ENCODE results near the gene LPP. TPM values are rescaled to one million over a fixed set of nuclear protein-coding genes. Genes with fewer than 3 reads are reported as not detected.

The LPP gene
- total RNA-seq, 1 experiment from 2014 or later, result 120 TPM

DNA sequence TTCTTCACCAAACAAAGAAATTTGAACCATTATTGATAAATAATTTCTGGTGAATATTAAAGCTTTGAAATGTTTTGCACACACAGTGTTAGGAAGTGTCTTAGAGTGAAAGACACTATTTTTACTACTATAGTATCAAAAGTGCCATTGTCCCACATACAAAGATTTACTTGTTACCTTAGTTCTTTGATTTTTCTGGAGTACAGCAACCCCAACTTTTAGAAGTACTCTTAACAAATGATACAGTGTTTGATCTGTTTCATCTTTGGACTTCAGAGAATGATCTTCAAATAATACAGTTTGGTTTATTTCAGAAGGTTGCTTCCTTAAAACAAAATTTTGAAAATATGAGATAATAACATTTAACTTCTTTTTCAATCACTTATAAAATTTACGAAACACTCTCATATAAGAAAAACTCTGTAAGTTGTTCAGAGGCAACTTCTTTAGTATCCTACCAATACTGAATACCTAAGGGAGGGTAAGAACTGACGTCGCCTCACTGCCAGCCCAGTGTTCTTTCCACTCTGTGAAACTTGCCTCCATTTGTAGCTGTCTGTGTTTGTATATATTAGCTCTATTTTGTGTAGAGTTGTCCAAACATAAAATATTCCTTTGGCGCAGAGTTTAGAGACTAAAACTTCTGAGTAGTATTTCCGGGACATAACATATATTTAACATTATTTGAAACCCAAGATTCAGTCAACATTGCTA is 464.2 kb downstream of the LPP start:
- Histone ChIP-seq H3K27me3 (replicated peaks; ENCODE audit: control insufficient read depth, insufficient read depth, low read length) (no peaks in the 10 kb centered on the region), H3K4me3 (ENCODE audit: low read depth, low read length) (no peak overlapping the region), H3K4me1 (no peaks in the 10 kb centered on the region), H3K36me3 (ENCODE audit: control insufficient read depth, insufficient read depth, low read length) (no peaks in the 10 kb centered on the region), H3K9me3 (no peaks in the 10 kb centered on the region)
- Mint-ChIP-seq H3K4me3 (ENCODE audit: unreplicated experiment) (no peak overlapping the region), H3K27ac (ENCODE audit: unreplicated experiment) (no peak overlapping the region), H3K36me3 (ENCODE audit: insufficient read depth, unreplicated experiment) (peaks cover 12% of the 10 kb centered on the region), H3K4me1 (ENCODE audit: low read depth, unreplicated experiment) (no peaks in the 10 kb centered on the region), H3K9me3 (ENCODE audit: unreplicated experiment) (no peaks in the 10 kb centered on the region), H3K27me3 (ENCODE audit: insufficient read depth, unreplicated experiment) (no peaks in the 10 kb centered on the region)
- ChIA-PET CTCF (no interaction called here), POLR2A (no interaction called here)
- TF ChIP-seq CTCF (IDR thresholded peaks at IDR 0.05; ENCODE audit: insufficient read depth in 1 of 2, low read depth in 1 of 2, low read length in 1 of 2, severe bottlenecking in 1 of 2, unreplicated experiment in 1 of 2), result no peak
- no TSS peak for BruUV-seq (replicated peaks)
- DNase-seq, result no peak
- intact Hi-C loops (cut with micrococcal nuclease; ENCODE audit: unreplicated experiment), result no loop called here

DNA sequence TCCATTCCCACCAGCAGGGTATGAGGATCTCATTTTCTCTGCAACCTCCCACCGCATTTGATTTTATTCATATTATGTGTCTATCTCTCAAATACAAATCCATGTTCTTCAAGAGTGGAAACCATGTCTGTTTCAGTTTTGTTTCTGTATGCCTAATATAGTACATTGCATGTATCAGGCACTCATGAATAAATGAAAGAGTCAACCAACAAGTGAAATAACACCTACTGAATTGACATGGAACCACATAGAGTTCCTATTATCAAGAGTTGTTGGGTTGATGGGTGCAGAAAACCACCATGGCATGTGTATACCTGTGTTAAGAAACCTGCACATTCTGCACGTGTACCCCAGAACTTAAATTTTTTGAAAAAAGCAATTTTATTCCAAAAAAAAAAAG is 466.8 kb downstream of the LPP start:
- no peaks in the 10 kb centered on the region for H3K9me3 Mint-ChIP-seq (ENCODE audit: unreplicated experiment)
- no peak overlapping the region for H3K4me3 Mint-ChIP-seq (ENCODE audit: unreplicated experiment)
- no peaks in the 10 kb centered on the region for H3K27me3 Mint-ChIP-seq (ENCODE audit: insufficient read depth, unreplicated experiment)
- TF ChIP-seq CTCF (IDR thresholded peaks at IDR 0.05; ENCODE audit: insufficient read depth in 1 of 2, low read depth in 1 of 2, low read length in 1 of 2, severe bottlenecking in 1 of 2, unreplicated experiment in 1 of 2), result no peak
- H3K27ac Mint-ChIP-seq (ENCODE audit: unreplicated experiment), result no peak overlapping the region
- ChIA-PET CTCF (no interaction called here), POLR2A (interaction anchor here (0.6 kb wide), 1 partner anchor 73 kb away, joined by 12 read pairs; no protein-coding TSS in a partner anchor)
- DNase-seq, result no peak
- no peaks in the 10 kb centered on the region for H3K36me3 ChIP-seq (ENCODE audit: control insufficient read depth, insufficient read depth, low read length)
- no TSS peak for BruUV-seq (replicated peaks)
- H3K4me1 ChIP-seq, result no peaks in the 10 kb centered on the region
- no peaks in the 10 kb centered on the region for H3K4me1 Mint-ChIP-seq (ENCODE audit: low read depth, unreplicated experiment)
- H3K4me3 ChIP-seq (ENCODE audit: low read depth, low read length), result no peak overlapping the region
- H3K36me3 Mint-ChIP-seq (ENCODE audit: insufficient read depth, unreplicated experiment), result peaks cover 6% of the 10 kb centered on the region
- intact Hi-C loops (cut with micrococcal nuclease; ENCODE audit: unreplicated experiment), result no loop called here
- no peaks in the 10 kb centered on the region for H3K27me3 ChIP-seq (replicated peaks; ENCODE audit: control insufficient read depth, insufficient read depth, low read length)
- no peaks in the 10 kb centered on the region for H3K9me3 ChIP-seq

DNA sequence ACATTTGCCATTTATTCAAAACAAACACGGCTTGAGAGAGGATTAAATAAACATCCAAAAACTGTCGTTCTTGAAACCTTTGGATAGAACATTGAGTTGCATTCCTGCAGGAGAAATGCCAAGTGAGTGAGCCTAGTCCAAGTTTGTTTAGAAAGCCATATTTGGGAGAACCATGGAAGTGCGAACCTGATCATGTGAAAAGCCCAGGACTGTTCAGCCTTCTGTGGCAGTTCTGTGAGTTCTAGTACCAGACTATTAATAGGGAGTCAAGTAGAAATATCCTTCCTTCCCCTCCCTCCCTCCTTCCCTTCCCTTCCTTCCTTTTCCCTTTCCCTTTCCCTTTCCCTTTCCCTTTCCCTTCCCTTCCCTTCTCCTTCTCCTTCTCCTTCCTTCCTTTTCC is 470.4 kb downstream of the LPP start:
- peaks cover 1% of the 10 kb centered on the region for H3K36me3 Mint-ChIP-seq (ENCODE audit: insufficient read depth, unreplicated experiment)

More for the DNA sequence above, 470.4 kb downstream of the LPP start:
- Histone ChIP-seq H3K9me3 (no peaks in the 10 kb centered on the region), H3K4me3 (ENCODE audit: low read depth, low read length) (no peak overlapping the region), H3K27me3 (replicated peaks; ENCODE audit: control insufficient read depth, insufficient read depth, low read length) (no peaks in the 10 kb centered on the region), H3K4me1 (no peaks in the 10 kb centered on the region), H3K36me3 (ENCODE audit: control insufficient read depth, insufficient read depth, low read length) (no peaks in the 10 kb centered on the region; the same call in 1 of the 2 replicates)
- no peak for DNase-seq
- intact Hi-C loops (cut with micrococcal nuclease; ENCODE audit: unreplicated experiment), result no loop called here
- Mint-ChIP-seq H3K4me3 (ENCODE audit: unreplicated experiment) (no peak overlapping the region), H3K27me3 (ENCODE audit: insufficient read depth, unreplicated experiment) (no peaks in the 10 kb centered on the region), H3K4me1 (ENCODE audit: low read depth, unreplicated experiment) (no peaks in the 10 kb centered on the region), H3K9me3 (ENCODE audit: unreplicated experiment) (no peaks in the 10 kb centered on the region), H3K27ac (ENCODE audit: unreplicated experiment) (no peak overlapping the region)
- POLR2A ChIA-PET, result no interaction called here
- TF ChIP-seq CTCF (IDR thresholded peaks at IDR 0.05; ENCODE audit: insufficient read depth in 1 of 2, low read depth in 1 of 2, low read length in 1 of 2, severe bottlenecking in 1 of 2, unreplicated experiment in 1 of 2), result no peak
- BruUV-seq (replicated peaks), result no TSS peak
- CTCF ChIA-PET, result no interaction called here

Data from Caco-2 (cell line).